ENCODE results near the gene RAB38. TPM values are rescaled to one million over a fixed set of nuclear protein-coding genes. Genes with fewer than 3 reads are reported as not detected.

Gene RAB38
- polyA plus RNA-seq, 1 donor from 2014 or later: not detected

GRCh38 chr11:88164806-88165585 is 10.2 kb downstream of the RAB38 start:
- no peak overlapping the region for H3K4me2 ChIP-seq (ENCODE audit: low read length)
- H3K36me3 ChIP-seq (ENCODE audit: insufficient read depth, low read length): no peaks in the 10 kb centered on the region
- H2AFZ ChIP-seq (ENCODE audit: low read depth, low read length): no peak overlapping the region
- H3K9ac ChIP-seq (ENCODE audit: low read length): no peak overlapping the region
- no peak overlapping the region for H3K27ac ChIP-seq (ENCODE audit: low read length)
- H3K27me3 ChIP-seq (ENCODE audit: insufficient read depth, low read depth, low read length): no peaks in the 10 kb centered on the region
- H3K9me2 ChIP-seq (ENCODE audit: insufficient read depth, low read length): no peaks in the 10 kb centered on the region
- TF ChIP-seq SMC3 (conservative IDR thresholded peaks at IDR 0.05; ENCODE audit: poor library complexity) (no peak), POLR2AphosphoS5 (IDR thresholded peaks at IDR 0.05) (no peak), CTCF (IDR thresholded peaks at IDR 0.05; ENCODE audit: poor library complexity, severe bottlenecking) (no peak), REST (IDR thresholded peaks at IDR 0.05; ENCODE audit: borderline replicate concordance) (no peak), TAF1 (IDR thresholded peaks at IDR 0.05; ENCODE audit: low read depth) (no peak), RAD21 (conservative IDR thresholded peaks at IDR 0.05) (no peak), EZH2 (IDR thresholded peaks at IDR 0.05; ENCODE audit: borderline replicate concordance, insufficient read depth, low read length, poor library complexity, severe bottlenecking) (no peak)
- no peaks in the 10 kb centered on the region for H4K20me1 ChIP-seq (ENCODE audit: insufficient read depth)
- H3F3A ChIP-seq (ENCODE audit: insufficient read depth, low read length, poor library complexity, severe bottlenecking): no peaks in the 10 kb centered on the region
- H3K4me3 ChIP-seq (ENCODE audit: low read length): no peak overlapping the region
- H3K79me2 ChIP-seq (replicated peaks; ENCODE audit: insufficient read depth, low read length): no peaks in the 10 kb centered on the region
- H3K9me3 ChIP-seq (ENCODE audit: low read length): no peaks in the 10 kb centered on the region

- Histone ChIP-seq H3K9me2 (ENCODE audit: insufficient read depth, low read length) (no peaks in the 10 kb centered on the region), H3K36me3 (ENCODE audit: insufficient read depth, low read length) (no peaks in the 10 kb centered on the region), H3K4me3 (ENCODE audit: low read length) (no peak overlapping the region), H3K9ac (ENCODE audit: low read length) (no peak overlapping the region), H3F3A (ENCODE audit: insufficient read depth, low read length, poor library complexity, severe bottlenecking) (no peaks in the 10 kb centered on the region), H3K79me2 (replicated peaks; ENCODE audit: insufficient read depth, low read length) (no peaks in the 10 kb centered on the region), H3K27ac (ENCODE audit: low read length) (no peak overlapping the region), H3K4me2 (ENCODE audit: low read length) (no peak overlapping the region), H3K27me3 (ENCODE audit: insufficient read depth, low read depth, low read length) (no peaks in the 10 kb centered on the region), H2AFZ (ENCODE audit: low read depth, low read length) (no peak overlapping the region), H3K9me3 (ENCODE audit: low read length) (no peaks in the 10 kb centered on the region), H4K20me1 (ENCODE audit: insufficient read depth) (no peaks in the 10 kb centered on the region)
- TF ChIP-seq TAF1 (IDR thresholded peaks at IDR 0.05; ENCODE audit: low read depth) (no peak), SMC3 (conservative IDR thresholded peaks at IDR 0.05; ENCODE audit: poor library complexity) (no peak), REST (IDR thresholded peaks at IDR 0.05; ENCODE audit: borderline replicate concordance) (no peak), MXI1 (conservative IDR thresholded peaks at IDR 0.05; ENCODE audit: poor library complexity, severe bottlenecking) (no peak), RAD21 (conservative IDR thresholded peaks at IDR 0.05) (no peak), CTCF (IDR thresholded peaks at IDR 0.05; ENCODE audit: poor library complexity, severe bottlenecking) (no peak), EP300 (conservative IDR thresholded peaks at IDR 0.05; ENCODE audit: poor library complexity, severe bottlenecking) (no peak), EZH2 (IDR thresholded peaks at IDR 0.05; ENCODE audit: borderline replicate concordance, insufficient read depth, low read length, poor library complexity, severe bottlenecking) (no peak), POLR2AphosphoS5 (IDR thresholded peaks at IDR 0.05) (no peak)
Measured at GRCh38 chr11:88164320-88164719, 10.9 kb downstream of the RAB38 start.

Measured in neural cell (in vitro differentiated cells).